HUES48 (cell line): ENCODE measurements around the gene EGFL8.

Source experiments
- H3K27ac ChIP-seq: one replicate; pipeline ENCODE4 v1.7.0; 2013; ENCODE audit warnings: low read depth, low read length, inconsistent platforms
- H3K27me3 ChIP-seq: 2 replicates; pipeline ENCODE4 v1.6.1; 2013; ENCODE audit warnings: mild to moderate bottlenecking, low read length; ENCODE audit not compliant: control insufficient read depth, insufficient read depth
- H3K36me3 ChIP-seq: 2 replicates; pipeline ENCODE4 v1.6.1; 2013; ENCODE audit warnings: low read length; ENCODE audit not compliant: control insufficient read depth, insufficient read depth
- H3K4me1 ChIP-seq: 2 replicates; pipeline ENCODE4 v1.6.1; 2013; ENCODE audit warnings: mild to moderate bottlenecking, low read length; ENCODE audit not compliant: control insufficient read depth, insufficient read depth
- H3K4me3 ChIP-seq: 2 replicates; pipeline ENCODE4 v1.5.1; 2013; ENCODE audit warnings: mild to moderate bottlenecking, low read depth, low read length
- H3K9ac ChIP-seq: 2 replicates; pipeline ENCODE4 v1.6.1; 2013; ENCODE audit warnings: mild to moderate bottlenecking, low read depth, low read length, moderate library complexity
- H3K9me3 ChIP-seq: 2 replicates; pipeline ENCODE4 v1.6.1; 2013; ENCODE audit warnings: low read length; ENCODE audit not compliant: control insufficient read depth, insufficient read depth

EGFL8 gene

GRCh38 chr6:32168350-32168749, 4.0 kb downstream of the EGFL8 start:
- Histone ChIP-seq H3K27ac (peak overlapping the region; percentile 55), H3K36me3 (peaks cover 51% of the 10 kb centered on the region), H3K9me3 (no peaks in the 10 kb centered on the region), H3K27me3 (no peaks in the 10 kb centered on the region), H3K4me3 (no peak overlapping the region), H3K4me1 (peaks cover 3% of the 10 kb centered on the region; the same call in 1 of the 2 replicates), H3K9ac (no peak overlapping the region)

DNA sequence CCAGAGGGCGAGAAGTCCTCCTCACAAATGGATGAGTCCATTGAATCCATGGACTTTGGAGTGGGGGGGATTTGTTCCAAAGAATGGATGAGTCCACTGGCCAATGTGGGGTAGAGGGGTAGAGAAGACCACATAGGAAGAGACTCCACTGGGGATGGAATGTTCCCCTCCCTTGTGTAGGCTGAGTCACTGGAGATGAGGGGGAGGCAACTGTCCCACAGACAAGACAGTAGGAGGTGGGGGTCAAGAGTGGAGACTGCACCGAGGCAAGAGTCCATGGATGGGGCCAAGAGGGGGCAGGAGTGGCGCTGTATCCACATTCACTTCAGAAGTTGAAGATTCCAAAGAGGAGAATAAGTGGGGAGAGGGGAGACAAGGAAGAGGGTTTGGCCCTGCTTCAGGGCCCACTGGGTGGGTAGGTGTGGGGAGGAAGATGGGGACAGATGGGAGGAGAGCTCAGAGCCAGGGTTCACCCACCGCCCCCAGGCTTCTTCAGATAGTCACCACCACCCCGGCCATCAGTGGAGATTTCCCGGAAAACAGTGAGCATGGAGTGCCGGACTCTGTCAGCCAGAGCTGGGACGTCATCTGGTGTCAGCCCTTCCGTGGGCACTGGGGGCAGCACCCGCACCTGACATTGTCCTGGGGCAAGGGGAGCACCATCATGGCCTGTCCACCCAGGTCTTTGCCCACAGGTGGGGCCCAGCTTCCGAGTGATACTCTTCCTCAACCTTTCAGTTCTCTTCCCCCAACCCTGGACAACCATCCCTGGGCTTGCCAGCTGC, 4.6 kb downstream of the EGFL8 start:
- Histone ChIP-seq H3K9me3 (no peaks in the 10 kb centered on the region), H3K4me1 (peaks cover 5% of the 10 kb centered on the region; the same call in 1 of the 2 replicates), H3K9ac (no peak overlapping the region), H3K27me3 (no peaks in the 10 kb centered on the region), H3K27ac (no peak overlapping the region), H3K4me3 (no peak overlapping the region), H3K36me3 (peaks cover 49% of the 10 kb centered on the region)

DNA sequence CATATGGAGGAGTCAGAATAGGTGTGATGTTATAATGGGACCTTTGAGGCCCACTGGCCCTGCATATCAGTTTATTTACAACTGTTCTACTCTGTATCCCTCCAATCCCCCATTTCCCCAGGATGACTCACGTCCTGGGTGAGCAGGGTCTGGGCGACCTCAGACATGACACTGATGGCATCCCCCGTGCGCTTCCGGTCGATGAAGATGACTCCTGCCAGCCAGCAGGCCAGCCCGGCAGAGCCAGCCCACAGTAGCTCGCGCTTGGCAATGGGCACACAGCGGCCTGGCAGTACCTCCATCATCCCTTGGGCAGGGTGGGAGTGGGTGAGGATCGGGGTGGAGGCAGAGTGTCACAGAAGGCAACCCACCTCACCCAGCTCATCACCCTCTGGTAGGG, 5.9 kb downstream of the EGFL8 start:
- peaks cover 54% of the 10 kb centered on the region for H3K36me3 ChIP-seq

DNA sequence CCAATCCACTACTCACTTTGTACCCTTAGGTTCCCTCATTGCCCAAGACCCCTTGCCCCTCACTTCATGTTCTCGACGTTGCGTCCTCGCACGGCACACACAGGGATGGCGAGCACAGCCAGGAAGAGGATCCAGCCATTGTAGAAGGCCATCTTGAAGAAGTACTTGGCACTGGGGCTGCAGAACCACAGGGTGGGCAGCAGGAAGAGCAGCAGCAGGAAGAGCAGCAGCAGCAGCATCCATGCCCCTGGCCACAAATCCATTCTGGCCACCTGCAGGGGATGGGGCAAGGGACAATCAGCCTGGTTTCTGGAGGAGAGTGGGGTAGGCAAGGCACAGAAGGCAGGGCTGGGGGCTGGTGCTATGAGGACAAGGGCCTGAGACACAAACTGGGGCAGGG, 6.8 kb downstream of the EGFL8 start:
- Histone ChIP-seq H3K9me3 (no peaks in the 10 kb centered on the region), H3K36me3 (peaks cover 54% of the 10 kb centered on the region), H3K4me3 (no peak overlapping the region), H3K27me3 (no peaks in the 10 kb centered on the region), H3K27ac (no peak overlapping the region), H3K4me1 (peaks cover 16% of the 10 kb centered on the region), H3K9ac (no peak overlapping the region)

More for the DNA sequence above, 5.9 kb downstream of the EGFL8 start:
- Histone ChIP-seq H3K9ac (no peak overlapping the region), H3K9me3 (no peaks in the 10 kb centered on the region), H3K4me1 (peaks cover 14% of the 10 kb centered on the region), H3K27me3 (no peaks in the 10 kb centered on the region), H3K27ac (no peak overlapping the region), H3K4me3 (no peak overlapping the region)

GRCh38 chr6:32173051-32173727, 8.8 kb downstream of the EGFL8 start:
- peaks cover 23% of the 10 kb centered on the region for H3K4me1 ChIP-seq
- no peak overlapping the region for H3K4me3 ChIP-seq
- H3K9me3 ChIP-seq, result no peaks in the 10 kb centered on the region
- H3K27ac ChIP-seq, result no peak overlapping the region
- H3K9ac ChIP-seq, result no peak overlapping the region
- H3K27me3 ChIP-seq, result no peaks in the 10 kb centered on the region
- peaks cover 46% of the 10 kb centered on the region for H3K36me3 ChIP-seq

DNA sequence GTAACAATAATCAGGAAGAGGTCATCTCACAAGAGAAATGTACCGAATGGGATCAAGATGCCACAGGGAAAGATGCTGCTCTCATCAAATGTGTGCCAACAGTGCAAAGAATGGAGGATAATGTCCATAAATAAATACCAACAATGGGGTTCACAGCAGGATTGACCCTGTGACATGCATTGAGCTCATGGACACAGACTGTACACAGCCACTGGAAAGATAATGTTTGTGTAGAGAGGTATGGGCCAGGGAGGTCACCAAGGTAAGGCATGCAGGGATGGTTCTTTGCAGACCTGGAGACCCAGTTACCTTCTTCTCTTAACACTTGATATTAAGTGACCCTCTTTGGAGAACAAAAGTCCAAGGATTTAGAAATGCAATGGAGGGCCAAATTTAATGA, 10.0 kb downstream of the EGFL8 start:
- H3K27ac ChIP-seq, result no peak overlapping the region
- peak overlapping the region; percentile 90 for H3K4me3 ChIP-seq
- H3K4me1 ChIP-seq, result peaks cover 23% of the 10 kb centered on the region
- peaks cover 34% of the 10 kb centered on the region for H3K36me3 ChIP-seq
- no peaks in the 10 kb centered on the region for H3K27me3 ChIP-seq
- no peak overlapping the region for H3K9ac ChIP-seq
- no peaks in the 10 kb centered on the region for H3K9me3 ChIP-seq

GRCh38 chr6:32175322-32175710, 10.9 kb downstream of the EGFL8 start:
- peaks cover 23% of the 10 kb centered on the region for H3K4me1 ChIP-seq
- peaks cover 31% of the 10 kb centered on the region for H3K36me3 ChIP-seq
- peak overlapping the region; percentile 32; the same call in 1 of the 2 replicates for H3K9ac ChIP-seq
- no peaks in the 10 kb centered on the region for H3K27me3 ChIP-seq
- H3K4me3 ChIP-seq, result peak overlapping the region; percentile 90
- peak overlapping the region; percentile 61 for H3K27ac ChIP-seq
- H3K9me3 ChIP-seq, result no peaks in the 10 kb centered on the region

DNA sequence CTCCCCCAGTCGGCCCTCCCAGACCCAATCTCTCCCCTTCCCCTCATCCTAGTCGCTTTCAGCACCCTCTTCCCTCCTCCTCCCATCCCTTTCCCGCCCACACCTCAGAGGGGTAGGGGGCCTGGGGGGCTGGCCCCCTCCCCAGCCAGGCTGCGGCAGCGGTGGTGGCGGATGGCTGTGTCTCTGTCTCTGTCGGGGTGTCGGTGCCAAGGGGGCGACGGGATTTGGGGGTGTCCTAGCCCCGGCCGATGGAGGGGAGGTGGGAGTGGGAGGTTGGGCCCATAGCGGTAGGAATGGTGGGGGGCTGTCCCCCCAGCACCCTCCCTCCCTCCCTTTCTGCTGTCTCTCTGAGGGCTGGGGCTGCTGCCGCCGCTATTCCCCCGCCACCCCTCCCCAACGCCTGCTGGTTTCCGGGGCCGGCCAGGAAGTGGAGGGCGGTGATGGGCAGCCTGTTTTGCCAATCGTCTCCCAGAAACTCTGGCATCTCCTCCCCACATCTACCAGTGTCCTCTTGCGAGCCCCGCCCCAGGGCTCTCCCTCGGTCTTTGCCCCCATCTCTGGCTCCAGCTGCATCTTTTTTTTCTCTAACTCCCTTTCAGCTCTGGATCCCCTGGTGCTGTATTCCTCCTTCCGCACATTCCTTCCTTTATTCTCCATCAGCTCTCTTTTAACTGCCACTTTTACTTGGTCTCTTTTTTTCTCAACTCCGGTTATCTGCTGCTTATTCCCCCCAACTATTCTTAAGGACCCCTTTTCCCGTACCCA, 11.5 kb downstream of the EGFL8 start, which contains the start of gene AGPAT1:
AGPAT1 (minus strand) TSS at position 374 of the 765 bp plus-strand sequence. CDS start 4,588 bp downstream, outside the sequence.
- peak within 1 kb of the TSS; percentile 90 for H3K4me3 ChIP-seq
- peaks cover 23% of the 10 kb centered on the region for H3K4me1 ChIP-seq
- peaks cover 31% of the 10 kb centered on the region for H3K36me3 ChIP-seq
- no peaks in the 10 kb centered on the region for H3K9me3 ChIP-seq
- no peaks in the 10 kb centered on the region for H3K27me3 ChIP-seq
- peak within 1 kb of the TSS; percentile 99 for H3K27ac ChIP-seq
- peak within 1 kb of the TSS; percentile 77 for H3K9ac ChIP-seq

DNA sequence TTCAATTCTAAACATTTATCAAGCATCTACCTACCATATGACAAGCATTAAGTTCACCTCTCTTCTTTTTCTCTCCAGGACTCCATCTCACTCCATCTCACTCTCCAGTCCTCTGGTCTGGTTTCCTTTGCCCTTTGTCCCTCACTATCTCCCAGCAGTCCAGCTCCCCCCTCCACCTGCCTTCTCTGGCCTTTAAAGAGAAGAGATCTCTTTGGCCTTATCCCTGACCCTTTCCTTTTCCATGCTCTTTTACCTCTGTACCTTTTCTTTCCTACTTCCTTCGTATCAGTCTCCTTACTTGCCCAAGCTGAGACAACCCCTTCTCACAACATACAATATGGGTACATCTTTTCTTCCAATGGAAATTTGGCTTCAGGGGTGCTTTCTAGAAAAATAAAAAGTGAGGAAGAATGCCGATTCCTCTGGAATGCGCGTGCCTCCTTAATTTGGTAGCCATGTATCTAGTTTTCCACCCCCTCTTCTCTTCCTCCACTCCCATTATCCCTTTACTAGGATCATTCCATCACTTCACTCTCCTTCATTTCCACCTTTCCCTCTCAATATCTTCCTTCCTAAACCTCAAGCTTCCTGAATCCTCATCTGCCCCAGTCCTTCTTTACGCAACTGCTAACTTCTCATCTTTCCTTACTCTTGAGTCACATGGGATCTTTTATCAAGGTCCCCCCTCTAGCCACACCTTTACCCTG, 12.2 kb downstream of the EGFL8 start:
- Histone ChIP-seq H3K4me3 (peak overlapping the region; percentile 90), H3K36me3 (peaks cover 31% of the 10 kb centered on the region), H3K9ac (peak overlapping the region; percentile 77), H3K4me1 (peaks cover 23% of the 10 kb centered on the region), H3K27me3 (no peaks in the 10 kb centered on the region), H3K9me3 (no peaks in the 10 kb centered on the region), H3K27ac (peak overlapping the region; percentile 99)

- Histone ChIP-seq H3K27ac (peak overlapping the region; percentile 99), H3K9me3 (no peaks in the 10 kb centered on the region), H3K36me3 (peaks cover 33% of the 10 kb centered on the region), H3K9ac (peak overlapping the region; percentile 77), H3K4me1 (peaks cover 23% of the 10 kb centered on the region), H3K4me3 (peak overlapping the region; percentile 90), H3K27me3 (no peaks in the 10 kb centered on the region)
These were observed 12.9 kb downstream of the EGFL8 start for GRCh38 chr6:32177183-32177787.
